CD4-positive, alpha-beta T cell treated with Interferon alpha-2 for 1 hour (primary cell): Measurements from ENCODE around the gene MICU1.
"Not testable (repeated sequence)": the region's sequence is repeated elsewhere in the genome, so short reads cannot be mapped to it uniquely, and the experiment has no call there.

ENCODE experiments used
- DNase-seq, 2 donors: peaks; one replicate each; pipeline ENCODE4 v3.0.0-alpha.2; 2020 to 2022

The MICU1 gene

DNA sequence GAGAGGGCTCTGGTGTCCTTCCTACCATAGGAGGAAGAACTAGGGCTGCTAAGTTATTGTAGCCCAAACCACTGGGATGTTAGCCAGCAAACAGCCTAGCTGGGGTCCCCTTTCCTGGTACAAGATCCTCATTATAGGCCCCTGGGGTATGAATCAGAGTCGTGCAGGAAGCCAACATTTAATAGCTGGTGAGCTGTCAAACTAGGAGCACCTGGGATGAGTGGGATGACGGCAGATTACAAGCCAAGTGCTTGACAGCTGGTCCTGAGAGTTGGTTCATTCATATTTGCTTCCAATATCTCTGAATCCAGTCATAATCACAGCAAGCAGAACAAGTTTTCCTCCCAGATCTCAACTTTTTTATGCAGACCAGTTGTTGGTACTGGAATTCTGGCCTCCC is 246.1 kb downstream of the MICU1 start:
- DNase-seq: no peak

- DNase-seq: no peak
Observed at GRCh38 chr10:72379062-72379461, 246.8 kb downstream of the MICU1 start.

- DNase-seq: no peak
Observed at GRCh38 chr10:72375585-72375984, 250.3 kb downstream of the MICU1 start.

- no peak for DNase-seq
Observed at GRCh38 chr10:72375173-72375572, 250.7 kb downstream of the MICU1 start.

DNA sequence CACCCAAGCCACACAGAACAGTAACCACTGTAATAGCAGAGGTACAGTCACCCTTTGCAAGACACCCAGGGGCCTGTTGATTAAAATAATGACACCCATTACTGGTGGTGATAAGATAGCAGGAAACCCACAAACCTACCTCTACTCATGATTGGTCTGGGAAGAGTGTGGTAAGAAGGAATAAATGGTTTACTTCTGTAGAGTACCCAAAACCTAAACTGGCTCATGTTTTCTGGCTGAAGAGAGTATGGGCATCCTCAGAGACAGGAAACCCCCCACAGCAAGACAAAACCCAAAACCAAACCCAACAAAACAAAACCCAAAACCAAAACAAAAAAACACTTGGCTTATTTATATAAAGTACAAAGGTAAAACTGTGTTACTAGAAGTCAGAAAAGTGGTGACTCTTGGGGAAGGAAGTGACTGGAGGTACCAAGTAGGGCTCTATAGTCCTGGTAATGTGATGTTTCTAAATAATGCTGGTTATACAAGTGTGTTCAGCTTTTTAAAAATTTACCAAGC is 255.6 kb downstream of the MICU1 start:
- peak; percentile 15 to 74 for DNase-seq

GRCh38 chr10:72367301-72367960 is 258.4 kb downstream of the MICU1 start:
- no peak for DNase-seq

DNA sequence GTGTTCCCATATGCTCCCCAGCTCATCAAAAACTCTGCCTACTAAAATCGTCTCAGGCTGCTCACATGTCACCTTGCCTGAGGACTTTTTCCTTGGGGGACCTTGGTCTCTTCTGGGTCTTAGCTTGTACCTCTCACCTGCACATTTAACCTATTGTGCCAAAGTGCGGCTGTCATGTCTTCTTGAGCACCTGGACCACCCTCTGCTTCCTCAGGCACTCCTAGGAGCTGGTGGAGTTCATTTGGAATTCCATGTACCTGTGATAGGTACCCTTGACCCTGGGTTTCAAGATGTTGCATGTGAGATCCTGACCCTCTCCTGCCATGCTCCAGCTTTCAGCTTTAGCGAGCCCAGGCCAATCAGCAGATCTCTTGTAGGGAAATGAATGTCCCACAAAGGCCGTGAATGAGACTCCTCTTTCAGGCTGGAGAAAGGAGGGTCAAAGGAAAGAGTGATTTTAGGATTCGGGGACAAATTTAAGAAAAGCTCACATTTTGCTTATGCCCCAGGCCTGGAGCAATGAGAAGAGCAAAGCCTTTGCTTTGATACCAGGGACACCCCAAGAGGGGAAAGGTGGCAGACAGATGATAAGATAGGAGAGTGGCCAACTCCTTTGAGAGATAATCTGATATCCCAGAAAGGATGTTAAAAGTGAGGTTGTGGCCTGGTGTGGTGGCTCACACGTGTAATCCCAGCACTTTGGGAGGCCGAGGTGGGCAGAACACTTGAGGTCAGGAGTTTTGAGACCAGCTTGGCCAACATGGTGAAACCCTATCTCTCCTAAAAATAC is 260.6 kb downstream of the MICU1 start:
- DNase-seq: no peak

DNA sequence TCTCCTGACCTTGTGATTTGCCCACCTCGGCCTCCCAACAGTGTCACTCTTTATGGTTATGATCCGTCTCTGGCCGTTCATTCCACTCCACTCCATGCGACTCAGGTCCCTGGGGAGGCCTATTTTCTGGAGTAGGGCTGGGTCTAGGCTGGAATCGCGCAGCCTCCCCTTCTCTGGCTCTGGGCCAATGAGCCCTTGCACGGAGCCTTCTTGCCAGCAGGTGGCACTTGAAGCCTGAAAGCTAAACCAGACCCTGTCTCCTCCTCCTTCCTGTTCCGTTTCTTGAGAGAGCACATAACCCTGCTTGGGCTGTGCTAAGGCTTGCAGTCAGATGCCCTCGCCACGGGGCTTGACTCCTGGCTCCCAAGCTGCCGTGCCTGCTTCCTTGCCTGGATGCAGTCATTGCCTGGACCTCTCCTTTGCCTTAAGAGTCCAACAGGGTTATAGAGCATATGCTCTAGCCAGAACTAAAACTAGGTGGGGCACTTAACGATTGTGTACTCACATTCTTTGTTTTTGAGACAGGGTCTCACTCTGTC is 261.6 kb downstream of the MICU1 start:
- peak; percentile 85 to 91 for DNase-seq

DNA sequence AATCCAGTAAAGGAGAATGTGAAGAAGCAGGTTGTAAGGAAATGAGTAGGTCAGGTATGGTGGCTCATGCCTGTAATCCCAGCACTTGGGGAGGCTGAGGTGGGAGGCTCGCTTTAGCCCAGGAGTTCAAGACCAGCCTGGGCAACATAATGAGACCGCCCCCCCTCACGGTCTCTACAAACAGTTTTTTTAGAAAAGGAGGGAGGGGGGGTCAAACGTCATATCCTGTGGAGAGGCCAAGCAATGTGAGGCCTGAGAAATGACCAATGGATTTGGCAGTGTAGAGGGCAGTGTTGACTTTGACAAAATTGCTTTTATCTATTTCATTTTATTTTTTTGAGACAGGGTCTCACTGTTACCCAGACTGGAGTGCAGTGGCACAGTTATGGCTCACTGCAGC is 268.9 kb downstream of the MICU1 start:
- no peak for DNase-seq

DNA sequence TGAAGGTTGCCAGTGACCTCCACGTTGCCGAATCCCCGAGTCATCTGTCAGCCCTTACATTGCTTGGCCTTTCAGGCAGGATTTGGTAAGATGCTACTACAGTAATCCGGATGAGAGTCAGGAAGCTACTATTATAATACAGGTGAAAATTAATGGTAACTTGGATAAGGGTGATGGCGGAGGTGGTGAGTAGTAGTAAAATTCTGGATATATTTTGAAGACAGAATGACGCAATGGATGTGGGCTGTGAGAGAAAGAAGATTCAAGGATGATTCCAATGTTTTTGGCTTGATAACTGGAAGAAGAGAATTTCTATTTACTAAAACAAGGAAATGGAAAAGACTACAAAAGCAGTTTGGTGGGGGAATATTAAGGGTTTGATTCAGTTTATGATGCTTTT is 269.8 kb downstream of the MICU1 start:
- no peak for DNase-seq

- DNase-seq: no peak
Observed at GRCh38 chr10:72355214-72355555, 270.7 kb downstream of the MICU1 start.

GRCh38 chr10:72354356-72355213 is 271.3 kb downstream of the MICU1 start, which contains the start of gene DNAJB12:
Gene DNAJB12 (minus strand): TSS chr10:72354919. CDS start chr10:72354897, 22 bp downstream.
- DNase-seq: peak; percentile 90 to 93

DNA sequence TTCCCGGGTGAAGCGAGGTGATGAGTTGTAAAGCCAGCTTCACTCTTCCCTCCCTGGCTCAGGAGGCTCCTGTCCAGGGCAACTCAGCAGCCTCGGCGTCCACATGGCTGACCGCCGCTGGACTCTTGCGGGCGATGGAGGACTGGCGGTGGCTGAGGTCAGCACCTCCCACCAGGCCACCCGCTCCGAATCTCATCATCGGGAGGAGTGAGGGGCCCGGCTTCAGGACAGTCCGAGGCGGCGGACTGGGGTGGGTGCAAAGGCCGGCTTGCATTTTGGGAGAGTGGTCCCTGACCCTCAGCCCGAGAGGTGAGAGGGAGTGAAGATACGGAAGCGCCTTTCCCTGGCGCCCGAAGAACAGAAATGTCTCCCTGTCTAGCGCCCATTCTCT is 271.9 kb downstream of the MICU1 start:
- DNase-seq: no peak

GRCh38 chr10:72353028-72353964 is 272.6 kb downstream of the MICU1 start:
- no peak for DNase-seq

DNA sequence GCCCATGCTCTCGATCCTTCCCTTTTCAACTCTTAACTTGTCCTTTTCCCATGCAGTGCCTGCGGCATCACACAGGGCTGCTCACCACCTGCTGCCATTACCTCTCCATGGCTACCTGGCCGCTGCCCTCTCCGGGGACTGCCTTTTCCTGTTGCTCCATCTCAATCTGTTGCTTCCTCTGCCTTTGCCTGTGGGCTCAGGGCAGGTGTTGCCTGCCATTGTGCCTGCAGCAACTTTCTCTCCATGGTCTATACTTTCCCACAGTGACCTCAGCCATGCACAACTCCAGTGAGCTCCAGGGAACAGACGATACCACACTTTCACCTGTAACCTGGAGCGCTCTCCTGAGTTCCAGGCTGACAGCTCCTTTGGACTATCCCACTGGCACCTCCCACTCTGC is 274.4 kb downstream of the MICU1 start:
- no peak for DNase-seq

DNA sequence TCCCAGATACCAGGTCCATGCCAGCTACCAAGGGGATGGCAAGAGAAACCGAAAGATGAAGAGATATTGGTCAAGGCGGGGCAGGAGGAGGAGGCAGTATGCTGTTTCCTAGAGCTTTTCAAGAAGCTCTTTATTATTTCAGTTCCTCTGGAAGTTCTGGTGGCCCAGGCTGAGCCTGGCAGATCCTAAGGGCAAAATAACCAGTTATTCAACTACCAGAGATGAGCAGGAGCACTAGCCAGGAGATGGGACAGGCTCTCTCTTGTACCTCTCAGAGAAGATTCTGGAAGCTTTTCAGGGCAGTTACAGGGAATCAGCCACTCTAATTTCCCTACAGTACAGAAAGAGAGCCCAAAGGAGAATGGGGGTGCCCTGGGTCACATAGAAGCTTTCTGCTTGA is 276.4 kb downstream of the MICU1 start:
- DNase-seq: no peak

DNA sequence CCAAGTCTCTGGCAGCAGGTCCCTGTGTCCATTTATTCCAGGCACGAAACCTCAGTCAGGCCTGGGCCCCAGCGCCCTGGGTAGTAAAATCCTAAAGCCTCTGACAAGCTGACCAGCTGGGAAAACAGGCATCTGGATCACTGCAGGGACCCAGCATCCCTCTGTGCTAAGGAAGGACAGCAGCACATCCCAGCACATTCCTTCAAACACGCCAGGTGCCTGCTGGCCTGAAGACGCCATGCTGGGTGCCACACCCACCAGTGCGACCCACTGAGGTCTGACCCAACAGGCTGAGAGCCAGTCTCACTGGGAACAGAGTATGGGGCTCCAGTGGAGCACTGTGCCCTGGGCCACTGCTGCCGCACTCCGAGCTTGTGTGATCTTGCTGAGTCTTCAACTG is 277.6 kb downstream of the MICU1 start:
- no peak for DNase-seq

GRCh38 chr10:72346117-72346516 is 279.8 kb downstream of the MICU1 start:
- not testable (repeated sequence) for DNase-seq

- no peak for DNase-seq
Observed at GRCh38 chr10:72344932-72345331, 280.9 kb downstream of the MICU1 start.

GRCh38 chr10:72342911-72343310 is 283.0 kb downstream of the MICU1 start:
- DNase-seq: no peak

GRCh38 chr10:72340510-72341261 is 285.2 kb downstream of the MICU1 start:
- DNase-seq: peak; percentile 73 to 84
